Measurements from ENCODE around the gene IRAK2.

IRAK2 gene

DNA sequence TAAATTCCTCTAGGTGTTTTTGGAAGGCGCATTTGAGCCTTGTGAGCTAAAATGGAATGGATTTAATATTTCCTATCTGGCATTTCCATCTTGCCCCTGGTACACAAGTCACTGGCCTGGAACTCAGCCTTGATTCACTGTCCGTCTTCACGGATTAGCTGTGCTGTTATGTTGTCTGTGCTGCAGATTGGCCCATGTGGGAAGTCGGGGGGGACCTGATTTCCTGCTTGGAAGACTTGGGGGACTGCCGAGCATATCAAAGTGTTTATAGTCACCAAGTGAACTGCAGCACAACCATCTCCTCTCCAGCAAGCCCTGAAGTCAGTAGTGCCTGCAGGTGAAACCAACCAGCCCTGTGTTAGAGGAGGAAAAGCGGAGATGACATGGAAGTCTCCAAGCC lies 115.9 kb downstream of the IRAK2 start:
- no peak overlapping the region for H3K4me3 ChIP-seq (ENCODE audit: low read depth, low read length)
- TF ChIP-seq, protein P1, sequence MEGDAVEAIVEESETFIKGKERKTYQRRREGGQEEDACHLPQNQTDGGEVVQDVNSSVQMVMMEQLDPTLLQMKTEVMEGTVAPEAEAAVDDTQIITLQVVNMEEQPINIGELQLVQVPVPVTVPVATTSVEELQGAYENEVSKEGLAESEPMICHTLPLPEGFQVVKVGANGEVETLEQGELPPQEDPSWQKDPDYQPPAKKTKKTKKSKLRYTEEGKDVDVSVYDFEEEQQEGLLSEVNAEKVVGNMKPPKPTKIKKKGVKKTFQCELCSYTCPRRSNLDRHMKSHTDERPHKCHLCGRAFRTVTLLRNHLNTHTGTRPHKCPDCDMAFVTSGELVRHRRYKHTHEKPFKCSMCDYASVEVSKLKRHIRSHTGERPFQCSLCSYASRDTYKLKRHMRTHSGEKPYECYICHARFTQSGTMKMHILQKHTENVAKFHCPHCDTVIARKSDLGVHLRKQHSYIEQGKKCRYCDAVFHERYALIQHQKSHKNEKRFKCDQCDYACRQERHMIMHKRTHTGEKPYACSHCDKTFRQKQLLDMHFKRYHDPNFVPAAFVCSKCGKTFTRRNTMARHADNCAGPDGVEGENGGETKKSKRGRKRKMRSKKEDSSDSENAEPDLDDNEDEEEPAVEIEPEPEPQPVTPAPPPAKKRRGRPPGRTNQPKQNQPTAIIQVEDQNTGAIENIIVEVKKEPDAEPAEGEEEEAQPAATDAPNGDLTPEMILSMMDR (IDR thresholded peaks at IDR 0.05; ENCODE audit: low read depth, low read length) = no peak

DNA sequence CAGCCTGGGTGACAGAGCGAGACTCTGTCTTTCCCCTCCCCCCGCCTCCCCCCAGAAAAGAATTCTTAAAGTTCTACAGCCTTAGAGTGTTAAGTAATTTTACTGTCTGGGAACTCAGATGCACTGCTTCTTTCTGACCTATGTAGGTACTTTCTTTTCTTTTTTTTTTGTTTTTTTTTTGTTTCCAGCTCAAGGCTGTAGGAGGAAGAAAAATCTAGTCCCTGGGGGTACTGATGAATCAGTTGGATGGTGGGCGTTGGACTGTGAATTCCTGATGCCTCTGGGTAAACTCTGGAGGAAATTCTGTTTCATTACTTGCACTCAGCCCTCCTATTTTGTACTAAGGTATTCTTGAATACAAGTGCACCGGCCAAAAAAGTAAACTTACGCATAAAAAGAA lies 117.2 kb downstream of the IRAK2 start:
- TF ChIP-seq, protein P1 (IDR thresholded peaks at IDR 0.05; ENCODE audit: low read depth, low read length) = no peak
- H3K4me3 ChIP-seq (ENCODE audit: low read depth, low read length) = no peak overlapping the region

DNA sequence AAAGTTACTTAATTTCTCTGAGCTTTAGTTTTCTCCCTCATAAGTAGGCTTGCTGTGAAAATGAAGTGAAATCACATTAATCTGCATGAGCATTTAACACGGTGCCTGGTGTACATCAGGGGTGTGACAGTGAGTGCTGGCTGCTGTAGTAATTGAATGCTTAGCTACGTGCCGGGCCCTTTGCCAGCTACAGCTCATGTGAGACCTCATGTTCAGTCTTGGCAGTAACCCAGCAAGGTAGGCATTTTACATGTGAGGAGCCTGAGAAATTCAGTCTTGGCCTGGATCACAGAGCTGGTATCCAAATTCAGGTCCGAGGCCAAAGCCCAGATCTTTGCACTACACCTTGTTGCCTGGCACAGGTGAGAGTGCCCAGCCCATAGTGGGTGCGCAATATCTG lies 118.9 kb downstream of the IRAK2 start:
- TF ChIP-seq, protein P1 (IDR thresholded peaks at IDR 0.05; ENCODE audit: low read depth, low read length) = no peak
- H3K4me3 ChIP-seq (ENCODE audit: low read depth, low read length) = no peak overlapping the region

DNA sequence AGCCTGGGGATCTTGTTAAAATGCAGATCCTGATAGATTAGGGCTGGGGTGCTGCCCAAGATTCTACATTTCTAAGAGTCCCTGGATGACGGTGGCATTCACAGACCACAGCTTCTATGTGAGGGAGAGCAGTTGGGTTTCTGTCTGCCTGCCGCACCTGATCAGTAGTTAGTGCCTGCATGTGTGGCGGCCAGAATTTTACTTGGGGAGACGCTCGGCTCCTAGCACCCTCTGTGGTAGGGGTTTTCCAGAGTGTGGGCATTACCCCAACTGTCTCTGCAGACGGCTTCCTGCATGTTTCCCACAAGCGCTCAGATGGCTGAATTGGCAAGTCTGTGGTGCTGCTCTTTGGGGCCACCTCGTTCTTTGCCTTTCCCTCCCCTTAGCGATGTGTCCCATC lies 119.8 kb downstream of the IRAK2 start:
- TF ChIP-seq, protein P1 (IDR thresholded peaks at IDR 0.05; ENCODE audit: low read depth, low read length) = no peak
- H3K4me3 ChIP-seq (ENCODE audit: low read depth, low read length) = no peak overlapping the region

DNA sequence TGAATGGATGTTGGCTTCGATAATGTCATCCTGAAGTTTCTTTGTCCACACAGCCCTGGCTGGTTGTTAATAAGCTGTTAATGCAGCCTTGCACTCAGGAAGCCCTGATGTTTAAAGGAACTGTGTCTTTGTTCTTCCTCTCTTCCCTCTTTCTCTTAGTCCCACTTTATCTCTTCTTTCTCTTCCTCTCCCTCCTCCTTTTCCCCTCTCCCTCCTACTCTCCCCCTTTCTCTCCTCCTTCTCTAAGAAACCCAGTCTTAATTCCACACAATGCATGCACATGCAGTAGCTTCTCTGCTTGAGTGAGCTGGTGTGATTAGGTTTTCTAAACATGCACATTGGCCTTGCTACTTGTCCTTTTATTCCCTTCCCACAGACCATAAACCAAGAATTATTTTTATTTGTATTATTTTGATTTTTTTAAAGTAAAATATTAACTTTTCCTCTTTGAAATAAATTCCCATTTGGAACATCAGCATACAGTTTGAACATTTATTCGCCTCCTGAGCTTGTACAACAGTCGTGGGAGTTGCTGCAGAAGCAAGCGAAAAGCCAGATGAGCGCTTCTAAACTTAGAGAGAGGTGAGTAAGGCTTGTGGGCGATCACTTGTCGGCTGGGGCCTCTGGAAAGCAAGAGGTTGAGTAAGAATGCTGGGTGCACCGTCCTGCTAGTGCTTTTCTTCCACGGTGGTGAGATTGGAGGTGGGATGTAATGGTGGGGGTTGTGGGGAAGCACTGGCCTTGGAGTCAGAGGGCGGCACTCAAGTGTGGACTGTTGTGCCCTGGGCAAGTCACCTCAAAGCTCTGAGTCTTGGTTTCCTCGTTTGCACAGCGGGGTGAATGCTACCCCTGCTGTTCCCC lies 120.8 kb downstream of the IRAK2 start:
- no peak overlapping the region for H3K4me3 ChIP-seq (ENCODE audit: low read depth, low read length)
- TF ChIP-seq, protein P1 (IDR thresholded peaks at IDR 0.05; ENCODE audit: low read depth, low read length) = no peak

DNA sequence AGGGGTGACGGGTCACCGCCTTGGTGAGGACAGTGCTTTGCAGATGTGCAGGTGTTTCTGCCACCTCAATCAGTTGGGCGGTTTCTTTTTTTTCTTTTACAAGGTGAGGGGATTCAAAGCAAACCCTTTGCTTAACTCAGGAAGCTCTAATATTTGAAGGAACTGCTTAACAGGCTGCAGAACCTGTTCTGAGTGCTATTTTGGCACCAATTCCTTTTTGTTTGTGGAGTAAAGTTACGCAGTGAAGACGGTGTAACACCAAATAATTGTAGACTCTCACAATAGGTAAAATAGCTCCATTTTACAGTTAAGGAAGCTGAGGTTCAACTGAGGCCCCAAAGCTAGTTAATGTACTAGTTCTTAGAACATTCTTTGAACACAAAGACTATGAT lies 121.4 kb downstream of the IRAK2 start:
- H3K4me3 ChIP-seq (ENCODE audit: low read depth, low read length) = no peak overlapping the region
- TF ChIP-seq, protein P1 (IDR thresholded peaks at IDR 0.05; ENCODE audit: low read depth, low read length) = no peak

DNA sequence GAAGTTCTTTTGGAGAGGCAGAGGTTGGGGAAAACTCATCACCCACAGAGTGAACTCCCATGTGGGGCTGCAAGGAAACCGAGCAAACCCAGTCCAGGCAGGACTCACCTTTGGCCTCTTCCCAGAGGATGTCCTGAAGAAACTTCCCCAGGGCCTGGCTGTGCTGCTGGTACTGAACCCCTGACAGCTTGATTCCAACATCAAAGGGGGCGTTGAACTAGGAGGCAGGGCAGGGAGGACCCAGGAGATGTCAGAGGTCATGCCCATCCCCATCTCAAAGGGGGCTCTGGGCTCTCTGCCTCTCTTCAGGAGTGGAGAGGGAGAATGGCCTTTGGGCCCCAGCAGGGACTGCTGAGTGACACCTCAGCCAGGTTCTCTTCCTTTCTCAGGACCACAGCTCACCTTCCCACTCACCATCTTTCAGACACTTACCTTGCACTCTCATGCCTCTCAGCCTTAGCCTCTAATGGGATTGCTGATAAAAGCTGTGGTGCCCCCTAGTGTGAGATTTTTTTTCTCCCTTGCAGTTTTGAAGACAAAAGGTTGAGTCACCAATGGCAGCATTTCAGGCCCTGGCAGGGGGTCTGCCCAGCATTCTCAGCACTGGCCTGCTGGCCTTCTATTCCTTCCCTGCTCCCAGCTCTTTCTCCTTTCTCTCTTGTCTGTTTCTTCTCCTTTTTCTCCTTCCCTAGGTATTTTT lies 122.0 kb downstream of the IRAK2 start:
- no peak overlapping the region for H3K4me3 ChIP-seq (ENCODE audit: low read depth, low read length)
- TF ChIP-seq, protein P1 (IDR thresholded peaks at IDR 0.05; ENCODE audit: low read depth, low read length) = no peak
